ENCODE data around the gene C10orf53.

DNA sequence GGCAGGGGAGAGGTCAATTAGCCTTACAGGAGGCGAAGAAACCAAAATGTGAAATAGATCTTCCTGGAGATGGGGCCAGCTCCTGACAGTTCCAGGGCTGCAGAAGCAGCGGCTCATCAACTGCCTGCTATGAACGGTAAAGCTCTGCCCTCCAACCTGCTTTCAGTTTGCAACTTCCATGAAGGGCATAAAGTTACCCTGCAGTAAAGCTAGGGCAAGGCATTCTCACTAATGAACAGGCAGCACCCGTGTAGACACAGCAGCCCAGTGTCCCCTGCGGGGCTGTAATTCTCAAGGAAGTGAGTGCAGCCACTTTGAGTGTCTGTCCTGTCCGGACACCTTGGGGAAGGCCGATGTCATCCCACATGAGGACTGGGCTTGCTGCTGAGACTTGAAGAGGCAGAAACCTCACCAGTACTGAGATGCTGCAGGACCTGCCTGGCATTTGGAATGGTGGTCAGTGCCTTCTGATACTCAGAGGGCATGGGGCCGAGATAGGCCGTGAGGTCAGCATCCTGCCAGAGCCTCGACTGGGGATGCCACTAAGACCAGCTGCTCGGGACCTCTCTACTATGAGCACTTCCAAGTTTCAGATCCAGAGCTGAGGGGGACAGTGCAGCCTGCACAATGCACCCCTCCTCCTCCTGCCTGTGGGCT lies 26.1 kb upstream of the C10orf53 start:
- TF ChIP-seq PATZ1 (CRISPR knock-in tag; IDR thresholded peaks at IDR 0.05; ENCODE audit: borderline replicate concordance): no peak
- no peak for TF ChIP-seq BACH2 (CRISPR knock-in tag; IDR thresholded peaks at IDR 0.05; ENCODE audit: borderline replicate concordance)
- TF ChIP-seq ESRRG (CRISPR knock-in tag; IDR thresholded peaks at IDR 0.05): no peak
- TF ChIP-seq RARB (CRISPR knock-in tag; IDR thresholded peaks at IDR 0.05): no peak
- TF ChIP-seq CREB5 (CRISPR knock-in tag; IDR thresholded peaks at IDR 0.05; ENCODE audit: low read depth): no peak
- no peak for TF ChIP-seq ZNF70 (CRISPR knock-in tag; IDR thresholded peaks at IDR 0.05)
